Heart left ventricle (tissue), 13 donors: ENCODE measurements around the gene RIC3.

Experiments used
- CTCF ChIP-seq, 12 donors: fragments of 200-600 bp; sonication (generic) in 4 of 12; IDR thresholded peaks; one replicate each; pipeline versions ENCODE4 v1.5.0 to v1.8.0; 2018 to 2022; ENCODE audit warnings: antibody characterized with exemption in 12 of 12, mild to moderate bottlenecking in 5 of 12
- POLR2A ChIP-seq, 2 donors: fragments of 450-650 bp; IDR thresholded peaks; one replicate each; pipeline ENCODE4 v1.6.1; 2017; ENCODE audit warnings: antibody characterized with exemption in 2 of 2, mild to moderate bottlenecking in 2 of 2, moderate library complexity in 2 of 2
- donor health status: ischemic (EF 13 %, LVEDD 7.1; RV severe dilation, severe dysfunction).
- donor health status: DM: no; HTN: yes; CAD: no.
- donor health status: DM: no; HTN: no; CAD: no.
- donor health status: ischemic (EF 25% LVEDD 6.9; RV normal size, moderate dysfunction).
- donor health status: ischemic (EF 25% LVEDD 5.7; RV mildly dilated, moderate dysfunction).
- donor health status: ischemic (EF 35%, LVEDD 5.7; RV mildly dilated, moderate dysfunction).
- donor health status: nonischemic (EF 11% LVEDD 7.7; RV severe dilation, severe dysfunction).
- donor health status: DM: yes; HTN: yes; CAD: no.
- donor health status: PGD.
- donor health status: ischemic (EF 29% LVEDD 5.4; RV normal size, mild dysfunction).
- donor health status: nonischemic (EF 23%, LVEDD 6.1; RV moderate dilation, normal function).

GRCh38 chr11:8122173-8122764, 46.6 kb downstream of the RIC3 start:
- TF ChIP-seq CTCF (IDR thresholded peaks at IDR 0.05) = no peak
- no peak for TF ChIP-seq POLR2A (IDR thresholded peaks at IDR 0.05)
